Measurements from ENCODE around the gene DIP2C. TPM values are rescaled to one million over a fixed set of nuclear protein-coding genes. Genes with fewer than 3 reads are reported as not detected.

Gene DIP2C
- polyA plus RNA-seq, 3 donors: 0.11 TPM; not detected in 2

GRCh38 chr10:374354-374753 is 315.1 kb downstream of the DIP2C start:
- H2AFZ ChIP-seq (ENCODE audit: insufficient read depth, low read depth, low read length, poor library complexity, severe bottlenecking): no peak overlapping the region
- WGBS (ENCODE audit: insufficient coverage): 88% methylated on average over 1 of the region's 3 CpGs
- no peak overlapping the region for H3K27ac ChIP-seq (ENCODE audit: low read depth in 1 of 2, low read length in 2 of 2)
- H3K9me3 ChIP-seq (replicated peaks in 1 of 2; ENCODE audit: control insufficient read depth in 1 of 2, insufficient read depth in 1 of 2, low read length in 2 of 2): peaks cover 0 to 7% of the 10 kb centered on the region in 2 donors
- H3K9ac ChIP-seq (ENCODE audit: insufficient read depth, low read length, poor library complexity, severe bottlenecking): no peak overlapping the region
- H3K4me2 ChIP-seq (replicated peaks; ENCODE audit: extremely low read depth, low read length, poor library complexity, severe bottlenecking): no peak overlapping the region
- DNase-seq: no peak
- peaks cover 0 to 5% (median 0%) of the 10 kb centered on the region in 7 donors for H3K9me3 Mint-ChIP-seq
- no peaks in the 10 kb centered on the region for H3K4me1 ChIP-seq (ENCODE audit: control insufficient read depth in 1 of 2, insufficient read depth in 2 of 2, low read length in 2 of 2)
- no peaks in the 10 kb centered on the region for H4K20me1 ChIP-seq (ENCODE audit: insufficient read depth, low read length)
- H3K27me3 Mint-ChIP-seq (ENCODE audit: low read depth in 3 of 3): peaks cover 2 to 10% (median 6%) of the 10 kb centered on the region in 3 donors
- H3K36me3 Mint-ChIP-seq: no peaks in the 10 kb centered on the region
- no peaks in the 10 kb centered on the region for H3K36me3 ChIP-seq (replicated peaks in 1 of 2; ENCODE audit: control insufficient read depth in 1 of 2, insufficient read depth in 2 of 2, low read length in 2 of 2)
- TF ChIP-seq, protein P1, sequence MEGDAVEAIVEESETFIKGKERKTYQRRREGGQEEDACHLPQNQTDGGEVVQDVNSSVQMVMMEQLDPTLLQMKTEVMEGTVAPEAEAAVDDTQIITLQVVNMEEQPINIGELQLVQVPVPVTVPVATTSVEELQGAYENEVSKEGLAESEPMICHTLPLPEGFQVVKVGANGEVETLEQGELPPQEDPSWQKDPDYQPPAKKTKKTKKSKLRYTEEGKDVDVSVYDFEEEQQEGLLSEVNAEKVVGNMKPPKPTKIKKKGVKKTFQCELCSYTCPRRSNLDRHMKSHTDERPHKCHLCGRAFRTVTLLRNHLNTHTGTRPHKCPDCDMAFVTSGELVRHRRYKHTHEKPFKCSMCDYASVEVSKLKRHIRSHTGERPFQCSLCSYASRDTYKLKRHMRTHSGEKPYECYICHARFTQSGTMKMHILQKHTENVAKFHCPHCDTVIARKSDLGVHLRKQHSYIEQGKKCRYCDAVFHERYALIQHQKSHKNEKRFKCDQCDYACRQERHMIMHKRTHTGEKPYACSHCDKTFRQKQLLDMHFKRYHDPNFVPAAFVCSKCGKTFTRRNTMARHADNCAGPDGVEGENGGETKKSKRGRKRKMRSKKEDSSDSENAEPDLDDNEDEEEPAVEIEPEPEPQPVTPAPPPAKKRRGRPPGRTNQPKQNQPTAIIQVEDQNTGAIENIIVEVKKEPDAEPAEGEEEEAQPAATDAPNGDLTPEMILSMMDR (IDR thresholded peaks at IDR 0.05): no peak
- no peak overlapping the region for H3K4me3 Mint-ChIP-seq
- H3K27me3 ChIP-seq (ENCODE audit: control insufficient read depth in 2 of 2, insufficient read depth in 2 of 2, low read length in 2 of 2): no peaks in the 10 kb centered on the region
- no peak overlapping the region for H3K27ac Mint-ChIP-seq
- H3K4me1 Mint-ChIP-seq: no peaks in the 10 kb centered on the region
- H3K79me2 ChIP-seq (ENCODE audit: insufficient read depth, low read length): no peaks in the 10 kb centered on the region
- intact Hi-C loops (cut with micrococcal nuclease): no loop called here
- no peak overlapping the region for H3K4me3 ChIP-seq (replicated peaks in 1 of 3; ENCODE audit: low read depth in 2 of 3, low read length in 3 of 3)

GRCh38 chr10:373526-374309 is 315.8 kb downstream of the DIP2C start:
- Histone ChIP-seq H3K9me3 (replicated peaks in 1 of 2; ENCODE audit: control insufficient read depth in 1 of 2, insufficient read depth in 1 of 2, low read length in 2 of 2) (peaks cover 0 to 7% of the 10 kb centered on the region in 2 donors), H3K79me2 (ENCODE audit: insufficient read depth, low read length) (no peaks in the 10 kb centered on the region), H3K4me3 (replicated peaks in 1 of 3; ENCODE audit: low read depth in 2 of 3, low read length in 3 of 3) (no peak overlapping the region), H3K9ac (ENCODE audit: insufficient read depth, low read length, poor library complexity, severe bottlenecking) (no peak overlapping the region), H3K36me3 (replicated peaks in 1 of 2; ENCODE audit: control insufficient read depth in 1 of 2, insufficient read depth in 2 of 2, low read length in 2 of 2) (no peaks in the 10 kb centered on the region), H3K27ac (ENCODE audit: low read depth in 1 of 2, low read length in 2 of 2) (no peak overlapping the region), H3K4me2 (replicated peaks; ENCODE audit: extremely low read depth, low read length, poor library complexity, severe bottlenecking) (no peak overlapping the region), H3K27me3 (ENCODE audit: control insufficient read depth in 2 of 2, insufficient read depth in 2 of 2, low read length in 2 of 2) (no peaks in the 10 kb centered on the region), H3K4me1 (ENCODE audit: control insufficient read depth in 1 of 2, insufficient read depth in 2 of 2, low read length in 2 of 2) (no peaks in the 10 kb centered on the region), H4K20me1 (ENCODE audit: insufficient read depth, low read length) (no peaks in the 10 kb centered on the region), H2AFZ (ENCODE audit: insufficient read depth, low read depth, low read length, poor library complexity, severe bottlenecking) (no peak overlapping the region)
- intact Hi-C loops (cut with micrococcal nuclease): no loop called here
- Mint-ChIP-seq H3K27ac (no peak overlapping the region), H3K27me3 (ENCODE audit: low read depth in 3 of 3) (peaks cover 2 to 12% (median 10%) of the 10 kb centered on the region in 3 donors), H3K9me3 (peaks cover 0 to 5% (median 0%) of the 10 kb centered on the region in 7 donors), H3K36me3 (no peaks in the 10 kb centered on the region), H3K4me3 (no peak overlapping the region), H3K4me1 (no peaks in the 10 kb centered on the region)
- 59% methylated on average over 4 of the region's 8 CpGs for WGBS (ENCODE audit: insufficient coverage)
- no peak for DNase-seq
- TF ChIP-seq, protein P1 (IDR thresholded peaks at IDR 0.05): no peak

Data from CD14-positive monocyte (primary cell).